HEK293 (cell line): ENCODE measurements around the gene ME3.
A peak's percentile ranks its signal among the peaks of the same experiment; 100 is the strongest.
"Not testable (repeated sequence)": the region's sequence is repeated elsewhere in the genome, so short reads cannot be mapped to it uniquely, and the experiment has no call there.

Experiments used
- CTCF ChIA-PET: fragments of 350-600 bp; formaldehyde crosslinking; extraction: SDS; loops from one replicate; lab custom pipeline; 2021; ENCODE audit warnings: antibody characterized with exemption; lab: Yijun Ruan, JAX
- POLR2A ChIA-PET: fragments of 300-600 bp; formaldehyde crosslinking; extraction: SDS; loops from one replicate; lab custom pipeline; 2020; ENCODE audit warnings: antibody characterized with exemption, inconsistent platforms; lab: Yijun Ruan, JAX
- H3K27ac ChIP-seq: fragments of 200-500 bp; sonication (Bioruptor generic); 2 replicates; pipeline ENCODE4 v1.5.1; 2014; ENCODE audit warnings: low read depth, low read length, control low read depth, inconsistent platforms; ENCODE audit errors: extremely low read depth
- H3K36me3 ChIP-seq, 2 experiments: fragments of 200-500 bp in 1 of 2; sonication (Bioruptor generic) in 1 of 2; 1 replicate in 1 of 2; 2 replicates in 1 of 2; pipeline ENCODE4 v1.5.1; 2014 to 2017; ENCODE audit warnings: inconsistent platforms in 2 of 2, low read length in 2 of 2; ENCODE audit not compliant: control insufficient read depth in 2 of 2, insufficient read depth in 1 of 2
- H3K4me1 ChIP-seq: fragments of 200-500 bp; sonication (Bioruptor generic); 2 replicates; pipeline ENCODE4 v1.5.1; 2014; ENCODE audit warnings: mild to moderate bottlenecking, low read length, inconsistent platforms; ENCODE audit not compliant: control insufficient read depth, insufficient read depth
- H3K4me3 ChIP-seq: 2 replicates; pipeline ENCODE4 v1.5.1; 2011; ENCODE audit warnings: low read depth, mild to moderate bottlenecking, control low read depth, low read length, moderate library complexity
- H3K9me3 ChIP-seq: fragments of 200-500 bp; sonication (Bioruptor generic); 2 replicates; pipeline ENCODE4 v1.5.1; 2014; ENCODE audit warnings: low read depth, low read length, inconsistent platforms; ENCODE audit not compliant: control insufficient read depth, insufficient read depth
- EGR2 ChIP-seq: fragments of 450-650 bp; formaldehyde crosslinking; IDR thresholded peaks from 2 replicates; pipeline ENCODE4 v1.5.1; 2016; ENCODE audit warnings: low read depth, missing biosample characterization, missing genetic modification characterization
- FEZF1 ChIP-seq: fragments of 450-650 bp; formaldehyde crosslinking; IDR thresholded peaks from 2 replicates; pipeline ENCODE4 v1.5.1; 2016; ENCODE audit warnings: missing biosample characterization, missing genetic modification characterization
- IKZF3 ChIP-seq: fragments of 450-650 bp; IDR thresholded peaks from 2 replicates; pipeline ENCODE4 v1.5.0; 2018; ENCODE audit warnings: missing biosample characterization, mild to moderate bottlenecking, missing genetic modification characterization, moderate library complexity
- SP2 ChIP-seq: fragments of 450-650 bp; formaldehyde crosslinking; IDR thresholded peaks from 2 replicates; pipeline ENCODE4 v1.5.1; 2016; ENCODE audit warnings: missing biosample characterization, missing genetic modification characterization
- YY1 ChIP-seq: fragments of 450-650 bp; formaldehyde crosslinking; IDR thresholded peaks from 2 replicates; pipeline ENCODE4 v1.5.1; 2018; ENCODE audit warnings: missing biosample characterization, missing genetic modification characterization
- ZFHX2 ChIP-seq: fragments of 450-650 bp; formaldehyde crosslinking; conservative IDR thresholded peaks from 2 replicates; pipeline ENCODE4 v1.5.1; 2016; ENCODE audit warnings: missing biosample characterization, missing genetic modification characterization
- ZFP37 ChIP-seq: fragments of 450-650 bp; formaldehyde crosslinking; IDR thresholded peaks from 2 replicates; pipeline ENCODE4 v1.5.1; 2016; ENCODE audit warnings: missing biosample characterization, missing genetic modification characterization
- ZNF146 ChIP-seq: fragments of 450-650 bp; formaldehyde crosslinking; IDR thresholded peaks from 2 replicates; pipeline ENCODE4 v1.5.1; 2016; ENCODE audit warnings: missing biosample characterization, missing genetic modification characterization
- ZNF211 ChIP-seq: fragments of 450-650 bp; formaldehyde crosslinking; IDR thresholded peaks from 2 replicates; pipeline ENCODE4 v1.5.1; 2016; ENCODE audit warnings: low read depth, missing biosample characterization, missing genetic modification characterization
- ZNF214 ChIP-seq: fragments of 450-650 bp; formaldehyde crosslinking; IDR thresholded peaks from 2 replicates; pipeline ENCODE4 v1.5.1; 2017; ENCODE audit warnings: missing biosample characterization, mild to moderate bottlenecking, missing genetic modification characterization, borderline replicate concordance
- ZNF302 ChIP-seq: fragments of 450-650 bp; formaldehyde crosslinking; IDR thresholded peaks from 2 replicates; pipeline ENCODE4 v1.5.1; 2016; ENCODE audit warnings: missing biosample characterization, missing genetic modification characterization, low read depth
- ZNF366 ChIP-seq: fragments of 450-650 bp; formaldehyde crosslinking; conservative IDR thresholded peaks from 2 replicates; pipeline ENCODE4 v1.5.1; 2016; ENCODE audit warnings: missing biosample characterization, missing genetic modification characterization
- ZNF549 ChIP-seq: fragments of 450-650 bp; IDR thresholded peaks from 2 replicates; pipeline ENCODE4 v1.5.1; 2018; ENCODE audit warnings: missing biosample characterization, missing genetic modification characterization, mild to moderate bottlenecking, inconsistent platforms, moderate library complexity
- ZNF645 ChIP-seq: fragments of 450-650 bp; formaldehyde crosslinking; IDR thresholded peaks from 2 replicates; pipeline ENCODE4; 2016; ENCODE audit warnings: missing biosample characterization, missing genetic modification characterization
- ZNF76 ChIP-seq: fragments of 450-650 bp; formaldehyde crosslinking; IDR thresholded peaks from 2 replicates; pipeline ENCODE4; 2016; ENCODE audit warnings: low read depth, missing biosample characterization, missing genetic modification characterization, borderline replicate concordance
- ZNF768 ChIP-seq: fragments of 450-650 bp; formaldehyde crosslinking; IDR thresholded peaks from 2 replicates; pipeline ENCODE4 v1.5.1; 2018; ENCODE audit warnings: missing biosample characterization, mild to moderate bottlenecking, missing genetic modification characterization
- TF ChIP-seq, protein P1 (sequence below): fragments of 450-650 bp; formaldehyde crosslinking; IDR thresholded peaks from 2 replicates; pipeline ENCODE4 v1.5.1; 2016; ENCODE audit warnings: missing biosample characterization, missing genetic modification characterization

ME3 gene

GRCh38 chr11:86562842-86563241 lies 109.6 kb downstream of the ME3 start:
- H3K27ac ChIP-seq, H3K36me3 ChIP-seq, H3K4me3 ChIP-seq: not testable (repeated sequence)
- CTCF ChIA-PET = interaction anchor here (0.9 kb wide), 1 partner anchor 38 kb away, joined by 3 read pairs; no protein-coding TSS in a partner anchor
- peak; percentile 69 for TF ChIP-seq ZNF146
- TF ChIP-seq, all 188 proteins: peak for 1; not testable (repeated sequence) for 187
- POLR2A ChIA-PET = interaction anchor here (0.6 kb wide), 1 partner anchor 271 kb away, joined by 3 read pairs; no protein-coding TSS in a partner anchor
- H3K9me3 ChIP-seq, H3K4me1 ChIP-seq: not testable (repeated sequence)

DNA sequence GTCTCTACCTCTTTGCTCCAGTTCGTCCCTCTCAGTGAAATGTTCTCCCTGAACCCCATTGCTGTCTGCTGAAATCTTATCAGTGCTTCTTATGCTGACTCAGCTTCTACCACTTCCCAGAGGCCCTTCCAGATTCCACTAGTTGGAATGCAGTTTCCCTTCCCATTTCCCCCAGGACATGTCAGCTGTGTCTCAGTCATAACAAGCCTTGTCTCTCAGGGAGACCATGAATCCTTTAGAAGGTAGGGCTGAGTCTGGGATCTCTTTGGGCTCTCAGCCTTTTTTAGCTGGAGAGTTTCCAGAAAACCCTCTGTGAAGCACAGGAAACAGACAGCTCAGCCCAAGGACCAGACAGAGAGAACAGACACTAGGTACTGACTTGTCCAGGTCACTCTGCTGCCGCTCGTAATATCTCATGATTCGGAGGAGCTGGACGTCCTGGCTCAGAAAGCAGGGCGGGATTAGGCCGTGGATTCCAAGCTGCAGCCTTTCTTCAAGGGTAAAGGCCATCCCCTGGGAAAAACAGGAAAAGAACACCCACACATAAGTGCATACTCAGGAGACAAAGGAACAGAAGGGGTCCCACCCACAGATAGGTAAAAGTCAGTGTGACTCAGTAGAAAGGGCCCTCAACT lies 113.0 kb downstream of the ME3 start:
- H3K9me3 ChIP-seq = no peaks in the 10 kb centered on the region
- TF ChIP-seq ZNF302 (tag by site-specific recombination) (no peak), ZFHX2 (tag by site-specific recombination) (peak; percentile 70), EGR2 (tag by site-specific recombination) (peak; percentile 77)
- TF ChIP-seq, protein P1, sequence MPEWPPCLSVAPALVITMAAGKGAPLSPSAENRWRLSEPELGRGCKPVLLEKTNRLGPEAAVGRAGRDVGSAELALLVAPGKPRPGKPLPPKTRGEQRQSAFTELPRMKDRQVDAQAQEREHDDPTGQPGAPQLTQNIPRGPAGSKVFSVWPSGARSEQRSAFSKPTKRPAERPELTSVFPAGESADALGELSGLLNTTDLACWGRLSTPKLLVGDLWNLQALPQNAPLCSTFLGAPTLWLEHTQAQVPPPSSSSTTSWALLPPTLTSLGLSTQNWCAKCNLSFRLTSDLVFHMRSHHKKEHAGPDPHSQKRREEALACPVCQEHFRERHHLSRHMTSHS = no peak
- TF ChIP-seq, all 188 proteins: peak for 2
- POLR2A ChIA-PET = interaction anchor here (0.7 kb wide), 2 partner anchors 8 to 103 kb away, joined by 3 to 8 read pairs; no protein-coding TSS in a partner anchor
- 0 out of 2 replicates have a peak, but pooled peaks cover 2% of the 10 kb centered on the region for H3K4me1 ChIP-seq
- H3K36me3 ChIP-seq = no peaks in the 10 kb centered on the region
- H3K27ac ChIP-seq = no peak overlapping the region
- CTCF ChIA-PET = interaction anchor here (1.7 to 2.5 kb wide), 2 partner anchors 22 to 49 kb away, joined by 5 to 12 read pairs; no protein-coding TSS in a partner anchor
- H3K4me3 ChIP-seq = no peak overlapping the region

DNA sequence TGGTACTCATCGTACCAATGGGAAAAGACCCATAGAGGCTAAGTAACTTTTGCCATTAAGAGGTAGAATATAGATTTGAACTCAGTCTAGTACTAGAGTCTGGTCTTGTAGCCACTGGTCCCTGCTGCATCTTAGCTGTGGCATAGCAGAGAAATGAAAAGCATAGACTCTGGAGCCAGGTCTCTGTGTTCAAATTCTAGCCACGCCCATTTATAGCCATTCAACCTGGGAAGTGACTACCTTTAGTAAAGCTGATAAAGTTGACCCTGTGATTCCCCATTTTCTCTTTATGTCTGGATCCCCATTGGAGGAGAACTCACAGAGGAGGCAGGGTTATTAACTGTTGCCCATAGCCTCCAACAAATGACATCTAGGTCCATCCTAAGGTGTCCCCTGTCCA lies 113.6 kb downstream of the ME3 start:
- no peak overlapping the region for H3K4me3 ChIP-seq
- no peak overlapping the region for H3K27ac ChIP-seq
- no peaks in the 10 kb centered on the region for H3K36me3 ChIP-seq
- TF ChIP-seq ZNF549 = no peak
- no peak for TF ChIP-seq ZNF768 (tag by site-specific recombination)
- no peak for TF ChIP-seq ZNF214 (tag by site-specific recombination)
- TF ChIP-seq ZNF211 (tag by site-specific recombination) = no peak
- TF ChIP-seq ZNF76 (tag by site-specific recombination) = no peak
- no peak for TF ChIP-seq ZNF645 (tag by site-specific recombination)
- no peak for TF ChIP-seq SP2 (tag by site-specific recombination)
- no peak for TF ChIP-seq ZNF366 (tag by site-specific recombination)
- TF ChIP-seq FEZF1 (tag by site-specific recombination) = no peak
- no peak for TF ChIP-seq ZFP37 (tag by site-specific recombination)
- no peak for TF ChIP-seq YY1
- no peak for TF ChIP-seq IKZF3
- ChIA-PET POLR2A (interaction anchor here (0.7 kb wide), 1 partner anchor 102 kb away, joined by 8 read pairs; no protein-coding TSS in a partner anchor), CTCF (interaction anchor here (0.6 to 2.5 kb wide), 3 partner anchors 21 to 90 kb away, joined by 3 to 12 read pairs (median 5); no protein-coding TSS in a partner anchor)
- H3K9me3 ChIP-seq = no peaks in the 10 kb centered on the region
- H3K4me1 ChIP-seq = 0 out of 2 replicates have a peak, but pooled peaks cover 2% of the 10 kb centered on the region
